T-helper 2 cell treated with Interferon-gamma antibody and Interleukin-4, amounts not matched to agents 5 μg/mL and 100 μg/mL, for 36 hours (primary cell): ENCODE data around the gene SCAPER.

Source experiments
- DNase-seq: peaks from one replicate; pipeline ENCODE4 v3.0.0; 2021; ENCODE audit warnings: low spot score
- H3K27ac Mint-ChIP-seq: one replicate; pipeline ENCODE4 v1.8.0; 2021; ENCODE audit warnings: mild to moderate bottlenecking, mixed read lengths
- H3K27me3 Mint-ChIP-seq: one replicate; pipeline ENCODE4 v1.8.0; 2021; ENCODE audit warnings: low read depth, mixed read lengths
- H3K36me3 Mint-ChIP-seq: one replicate; pipeline ENCODE4 v1.8.0; 2021; ENCODE audit warnings: low read depth, mixed read lengths
- H3K4me1 Mint-ChIP-seq: one replicate; pipeline ENCODE4 v1.8.0; 2021; ENCODE audit warnings: low read depth, mixed read lengths
- H3K4me3 Mint-ChIP-seq: one replicate; pipeline ENCODE4 v1.8.0; 2022; ENCODE audit warnings: mild to moderate bottlenecking, moderate library complexity, mixed read lengths
- H3K9me3 Mint-ChIP-seq: one replicate; pipeline ENCODE4 v1.8.0; 2021; ENCODE audit warnings: mixed read lengths

The SCAPER gene

DNA sequence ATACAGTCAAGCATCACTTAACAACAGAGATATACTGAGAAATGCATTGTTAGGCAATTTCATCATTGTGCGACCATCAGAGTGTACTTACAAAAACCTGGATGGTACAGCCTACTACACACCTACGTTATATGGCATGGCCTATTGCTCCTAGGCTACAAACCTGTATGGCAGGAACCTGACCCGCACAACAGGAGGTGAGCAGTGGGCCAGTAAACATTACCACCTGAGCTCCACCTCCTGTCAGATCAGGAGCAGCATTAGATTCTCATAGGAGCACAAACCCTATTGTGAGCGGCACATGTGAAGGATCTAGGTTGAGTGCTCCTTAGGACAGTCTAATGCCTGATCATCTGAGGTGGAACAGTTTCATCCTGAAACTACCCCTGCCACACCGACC, 89.7 kb downstream of the SCAPER start:
- DNase-seq: no peak
- Mint-ChIP-seq H3K27ac (no peak overlapping the region), H3K36me3 (peaks cover 5% of the 10 kb centered on the region), H3K27me3 (no peaks in the 10 kb centered on the region), H3K4me3 (no peak overlapping the region), H3K9me3 (no peaks in the 10 kb centered on the region), H3K4me1 (peaks cover 10% of the 10 kb centered on the region)

DNA sequence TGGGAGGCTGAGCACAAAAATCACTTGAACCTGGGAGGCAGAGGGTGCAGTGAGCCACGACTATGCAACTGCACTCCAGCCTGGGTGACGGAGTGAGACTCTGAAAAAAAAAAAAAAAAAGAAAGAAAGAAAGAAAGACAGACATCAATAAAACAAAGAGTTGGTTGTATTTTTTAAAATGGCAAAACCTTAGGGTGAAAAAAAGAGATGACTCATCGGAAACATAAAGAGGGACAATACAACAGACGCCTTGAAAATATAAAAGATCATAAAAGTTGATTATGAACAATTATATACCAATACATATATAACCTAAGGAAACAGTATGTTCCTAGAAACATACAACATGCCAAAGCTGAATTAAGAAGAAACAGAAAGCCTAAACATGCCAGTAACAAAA, 92.8 kb downstream of the SCAPER start:
- Mint-ChIP-seq H3K9me3 (no peaks in the 10 kb centered on the region), H3K36me3 (peaks cover 5% of the 10 kb centered on the region), H3K4me3 (no peak overlapping the region), H3K4me1 (no peaks in the 10 kb centered on the region), H3K27ac (no peak overlapping the region), H3K27me3 (no peaks in the 10 kb centered on the region)
- no peak for DNase-seq

DNA sequence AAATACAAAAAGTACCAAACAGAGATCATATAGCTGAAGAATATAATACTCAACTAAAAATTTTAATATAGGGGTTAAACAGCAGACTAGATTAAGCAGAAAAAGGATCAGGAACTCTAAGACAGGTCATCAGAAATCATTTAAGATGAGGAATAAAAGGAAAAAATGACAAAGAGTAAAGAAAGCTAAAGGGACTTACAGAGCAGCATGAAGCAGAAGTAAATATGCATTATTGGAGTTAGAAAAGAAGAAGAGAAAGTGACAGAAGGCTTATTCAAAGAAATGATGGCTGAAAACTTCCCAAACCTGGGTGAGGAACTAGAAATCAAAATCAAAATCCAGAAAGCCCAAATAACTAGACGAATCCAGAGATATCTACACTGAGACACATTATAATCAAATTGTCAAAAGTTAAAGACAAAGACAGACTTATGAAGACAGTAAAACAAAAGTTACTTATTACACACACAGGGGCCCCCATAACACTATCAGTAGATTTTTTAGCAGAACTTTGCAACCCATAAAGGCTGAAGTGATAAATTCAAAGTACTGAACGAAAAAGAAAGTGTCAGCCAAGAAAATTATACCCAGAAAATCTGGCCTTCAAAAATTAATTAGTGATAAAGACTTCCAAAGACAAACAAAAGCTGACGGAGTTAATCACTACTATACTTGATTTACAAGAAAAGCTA, 95.6 kb downstream of the SCAPER start:
- H3K36me3 Mint-ChIP-seq: peaks cover 5% of the 10 kb centered on the region
- no peak for DNase-seq
- H3K9me3 Mint-ChIP-seq: no peaks in the 10 kb centered on the region
- H3K27me3 Mint-ChIP-seq: no peaks in the 10 kb centered on the region
- no peaks in the 10 kb centered on the region for H3K4me1 Mint-ChIP-seq
- H3K4me3 Mint-ChIP-seq: no peak overlapping the region
- H3K27ac Mint-ChIP-seq: no peak overlapping the region

- no peak overlapping the region for H3K27ac Mint-ChIP-seq
- no peaks in the 10 kb centered on the region for H3K4me1 Mint-ChIP-seq
- no peaks in the 10 kb centered on the region for H3K9me3 Mint-ChIP-seq
- H3K27me3 Mint-ChIP-seq: no peaks in the 10 kb centered on the region
- H3K36me3 Mint-ChIP-seq: peaks cover 2% of the 10 kb centered on the region
- no peak overlapping the region for H3K4me3 Mint-ChIP-seq
- no peak for DNase-seq
Observed at GRCh38 chr15:76803049-76803571, 102.0 kb downstream of the SCAPER start.

- Mint-ChIP-seq H3K4me1 (no peaks in the 10 kb centered on the region), H3K36me3 (peaks cover 4% of the 10 kb centered on the region), H3K9me3 (no peaks in the 10 kb centered on the region), H3K27me3 (no peaks in the 10 kb centered on the region), H3K27ac (no peak overlapping the region), H3K4me3 (no peak overlapping the region)
- DNase-seq: no peak
Observed at GRCh38 chr15:76802411-76802810, 102.7 kb downstream of the SCAPER start.

GRCh38 chr15:76799760-76800159, 105.4 kb downstream of the SCAPER start:
- Mint-ChIP-seq H3K36me3 (peaks cover 4% of the 10 kb centered on the region), H3K9me3 (no peaks in the 10 kb centered on the region), H3K4me1 (no peaks in the 10 kb centered on the region), H3K27me3 (no peaks in the 10 kb centered on the region), H3K4me3 (no peak overlapping the region), H3K27ac (no peak overlapping the region)
- no peak for DNase-seq

DNA sequence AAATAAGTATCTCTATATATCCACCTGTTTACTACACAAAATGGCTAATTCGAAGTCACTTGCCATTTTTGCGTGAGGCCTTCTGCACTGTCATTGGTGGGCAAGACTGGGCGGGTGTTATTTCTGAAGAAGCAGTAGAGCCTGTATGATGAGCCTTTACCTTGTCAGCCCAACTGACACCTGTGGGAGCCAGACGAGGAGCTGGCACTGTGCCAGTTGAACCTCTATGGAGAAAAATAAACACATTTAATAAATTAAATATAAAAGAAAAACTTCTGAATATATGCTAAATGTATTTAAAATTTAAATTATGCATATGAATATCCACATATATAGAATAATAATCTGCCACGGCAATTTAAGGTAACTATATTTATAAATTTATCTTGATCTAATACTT, 109.9 kb downstream of the SCAPER start:
- H3K36me3 Mint-ChIP-seq: peaks cover 30% of the 10 kb centered on the region

DNA sequence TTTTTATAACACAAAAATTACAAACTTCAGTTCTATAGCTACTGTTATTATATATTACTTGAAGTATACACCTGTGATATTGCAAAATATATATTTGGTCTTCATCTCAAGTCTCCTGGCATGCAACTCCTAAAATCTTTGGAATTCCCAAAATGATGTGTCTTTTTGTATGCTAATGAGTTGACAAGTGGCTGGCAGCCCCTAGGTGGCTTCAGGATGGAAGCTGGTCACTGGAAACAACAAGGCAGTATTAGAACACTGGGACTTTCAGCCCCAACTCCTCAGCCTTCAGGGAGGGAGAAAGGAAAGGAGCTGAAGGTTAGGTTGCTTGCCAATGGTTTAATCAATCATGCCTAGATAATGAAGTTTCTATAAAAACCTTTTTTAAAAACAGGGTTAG, 112.0 kb downstream of the SCAPER start:
- no peak overlapping the region for H3K27ac Mint-ChIP-seq
- H3K27me3 Mint-ChIP-seq: no peaks in the 10 kb centered on the region
- H3K4me3 Mint-ChIP-seq: no peak overlapping the region
- peaks cover 30% of the 10 kb centered on the region for H3K36me3 Mint-ChIP-seq
- H3K4me1 Mint-ChIP-seq: no peaks in the 10 kb centered on the region
- H3K9me3 Mint-ChIP-seq: peaks cover 13% of the 10 kb centered on the region
- no peak for DNase-seq

More for the DNA sequence above, 109.9 kb downstream of the SCAPER start:
- no peak for DNase-seq
- H3K27ac Mint-ChIP-seq: no peak overlapping the region
- H3K4me1 Mint-ChIP-seq: no peaks in the 10 kb centered on the region
- no peaks in the 10 kb centered on the region for H3K27me3 Mint-ChIP-seq
- H3K9me3 Mint-ChIP-seq: peaks cover 13% of the 10 kb centered on the region
- no peak overlapping the region for H3K4me3 Mint-ChIP-seq

DNA sequence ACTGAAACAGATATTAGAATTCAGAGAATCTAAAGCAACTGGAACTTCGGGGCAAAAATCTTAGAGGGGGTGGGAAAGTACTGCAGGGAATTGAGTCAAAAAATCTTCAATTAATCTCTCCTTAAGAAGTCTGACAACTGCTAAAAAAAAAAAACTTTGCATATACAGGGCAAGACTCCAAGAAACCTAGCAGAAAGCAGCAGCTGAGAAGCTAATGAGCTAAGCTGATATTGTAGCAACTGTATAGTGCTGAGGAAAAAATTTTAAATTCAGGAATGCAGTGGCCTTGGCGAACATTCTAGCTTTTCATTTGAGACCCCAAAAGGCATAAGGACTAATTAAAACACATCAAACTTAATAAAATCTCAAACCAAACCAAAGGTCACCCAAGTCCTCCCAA, 113.6 kb downstream of the SCAPER start:
- Mint-ChIP-seq H3K27me3 (no peaks in the 10 kb centered on the region), H3K9me3 (peaks cover 13% of the 10 kb centered on the region), H3K4me3 (no peak overlapping the region), H3K27ac (no peak overlapping the region), H3K36me3 (peaks cover 31% of the 10 kb centered on the region), H3K4me1 (no peaks in the 10 kb centered on the region)
- DNase-seq: no peak

DNA sequence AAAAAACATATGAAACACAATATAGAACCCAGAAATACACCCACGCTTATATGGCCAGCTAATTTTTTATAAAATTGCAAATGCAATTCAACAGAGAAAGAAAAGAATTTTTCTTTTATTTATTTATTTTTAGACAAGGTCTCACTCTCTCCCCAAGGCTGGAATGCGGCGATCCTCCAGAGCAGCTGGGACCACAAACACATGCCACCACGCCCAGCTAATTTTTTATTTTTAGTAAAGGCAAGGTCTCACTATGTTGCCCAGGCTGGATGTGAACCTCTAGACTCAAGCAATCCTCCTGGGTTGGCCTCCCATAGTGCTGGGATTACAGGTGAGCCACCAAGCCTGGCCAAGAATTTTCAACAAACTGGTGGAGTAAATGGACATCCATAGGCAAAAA, 117.9 kb downstream of the SCAPER start:
- no peak for DNase-seq
- H3K27ac Mint-ChIP-seq: no peak overlapping the region
- peaks cover 30% of the 10 kb centered on the region for H3K9me3 Mint-ChIP-seq
- no peak overlapping the region for H3K4me3 Mint-ChIP-seq
- H3K4me1 Mint-ChIP-seq: no peaks in the 10 kb centered on the region
- H3K36me3 Mint-ChIP-seq: peaks cover 31% of the 10 kb centered on the region
- H3K27me3 Mint-ChIP-seq: no peaks in the 10 kb centered on the region

GRCh38 chr15:76776969-76777368, 128.2 kb downstream of the SCAPER start:
- no peak for DNase-seq
- H3K36me3 Mint-ChIP-seq: peaks cover 17% of the 10 kb centered on the region
- no peaks in the 10 kb centered on the region for H3K27me3 Mint-ChIP-seq
- no peaks in the 10 kb centered on the region for H3K4me1 Mint-ChIP-seq
- H3K4me3 Mint-ChIP-seq: no peak overlapping the region
- H3K27ac Mint-ChIP-seq: no peak overlapping the region
- H3K9me3 Mint-ChIP-seq: peaks cover 15% of the 10 kb centered on the region

- peaks cover 15% of the 10 kb centered on the region for H3K9me3 Mint-ChIP-seq
- no peaks in the 10 kb centered on the region for H3K4me1 Mint-ChIP-seq
- no peak overlapping the region for H3K27ac Mint-ChIP-seq
- DNase-seq: no peak
- no peaks in the 10 kb centered on the region for H3K27me3 Mint-ChIP-seq
- peaks cover 17% of the 10 kb centered on the region for H3K36me3 Mint-ChIP-seq
- no peak overlapping the region for H3K4me3 Mint-ChIP-seq
Observed at GRCh38 chr15:76776480-76776879, 128.7 kb downstream of the SCAPER start.

DNA sequence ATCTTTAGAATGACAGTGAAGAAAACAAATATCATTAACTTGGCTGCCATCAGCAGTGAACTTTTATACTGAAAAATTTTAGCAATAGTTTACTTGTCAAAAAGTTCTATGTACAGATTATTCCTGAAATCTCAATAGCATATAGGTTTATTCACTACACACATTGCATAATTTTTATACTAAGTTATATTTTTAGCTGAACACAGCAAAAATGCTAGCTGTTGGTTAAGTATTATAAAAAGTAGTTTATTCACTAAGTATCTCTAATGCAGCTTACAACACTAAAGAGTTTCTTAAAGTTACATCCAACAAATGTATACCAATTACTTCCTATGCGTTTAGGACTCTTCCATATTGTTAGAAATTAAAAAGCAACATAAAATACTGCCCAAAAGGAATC, 131.9 kb downstream of the SCAPER start:
- no peak overlapping the region for H3K4me3 Mint-ChIP-seq
- H3K9me3 Mint-ChIP-seq: peaks cover 16% of the 10 kb centered on the region
- H3K27me3 Mint-ChIP-seq: no peaks in the 10 kb centered on the region
- no peak for DNase-seq
- H3K4me1 Mint-ChIP-seq: no peaks in the 10 kb centered on the region
- peaks cover 30% of the 10 kb centered on the region for H3K36me3 Mint-ChIP-seq
- no peak overlapping the region for H3K27ac Mint-ChIP-seq

DNA sequence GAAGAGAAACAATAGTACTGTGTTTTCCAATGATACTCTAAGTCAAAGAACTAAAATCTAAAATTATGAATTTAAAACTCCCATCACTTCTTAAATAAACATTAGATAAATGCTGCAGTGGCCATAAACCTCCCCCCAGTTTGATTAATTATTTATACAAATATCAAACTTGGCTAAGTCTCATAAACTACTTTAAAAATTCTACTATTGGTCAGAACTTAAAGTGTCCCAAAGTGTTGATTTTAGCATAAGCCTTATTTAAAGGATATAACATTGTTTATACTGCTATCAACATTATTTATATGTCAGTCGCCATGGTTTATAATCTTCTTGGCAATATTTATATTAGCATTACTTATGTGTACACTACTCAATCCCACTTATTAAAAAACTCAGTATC, 132.4 kb downstream of the SCAPER start:
- H3K4me3 Mint-ChIP-seq: no peak overlapping the region
- peaks cover 32% of the 10 kb centered on the region for H3K36me3 Mint-ChIP-seq
- no peak for DNase-seq
- no peaks in the 10 kb centered on the region for H3K27me3 Mint-ChIP-seq
- no peak overlapping the region for H3K27ac Mint-ChIP-seq
- peaks cover 17% of the 10 kb centered on the region for H3K9me3 Mint-ChIP-seq
- H3K4me1 Mint-ChIP-seq: no peaks in the 10 kb centered on the region

GRCh38 chr15:76764004-76764403, 141.1 kb downstream of the SCAPER start:
- no peak for DNase-seq
- no peak overlapping the region for H3K4me3 Mint-ChIP-seq
- H3K4me1 Mint-ChIP-seq: no peaks in the 10 kb centered on the region
- H3K27me3 Mint-ChIP-seq: no peaks in the 10 kb centered on the region
- H3K36me3 Mint-ChIP-seq: peaks cover 43% of the 10 kb centered on the region
- H3K9me3 Mint-ChIP-seq: peaks cover 30% of the 10 kb centered on the region
- no peak overlapping the region for H3K27ac Mint-ChIP-seq
